Activated T-helper 2 cell treated with anti-CD3 and anti-CD28 coated beads, Interferon-gamma antibody, Interleukin-2, Interleukin-4, amounts not matched to agents 10 μg/mL and 5 μg/mL and 100 μg/mL, durations not matched to agents 14 hours and 24 hours and 36 hours (primary cell): ENCODE results near the gene PLAU. TPM values are rescaled to one million over a fixed set of nuclear protein-coding genes. Genes with fewer than 3 reads are reported as not detected.
A peak's percentile ranks its signal among the peaks of the same experiment; 100 is the strongest.
"Not testable (repeated sequence)": the region's sequence is repeated elsewhere in the genome, so short reads cannot be mapped to it uniquely, and the experiment has no call there.

Experiments used
- DNase-seq: peaks from one replicate; pipeline ENCODE4 v3.0.0; 2021; ENCODE audit warnings: low spot score
- H3K27ac Mint-ChIP-seq: one replicate; pipeline ENCODE4 v1.8.0; 2021; ENCODE audit warnings: mixed read lengths
- H3K27me3 Mint-ChIP-seq: one replicate; pipeline ENCODE4 v1.8.0; 2021; ENCODE audit warnings: low read depth, mixed read lengths
- H3K36me3 Mint-ChIP-seq: one replicate; pipeline ENCODE4 v1.8.0; 2021; ENCODE audit warnings: low read depth, mixed read lengths
- H3K4me1 Mint-ChIP-seq: one replicate; pipeline ENCODE4 v1.8.0; 2021; ENCODE audit warnings: low read depth, mixed read lengths
- H3K4me3 Mint-ChIP-seq: one replicate; pipeline ENCODE4 v1.8.0; 2021; ENCODE audit warnings: low read depth, mild to moderate bottlenecking, moderate library complexity, mixed read lengths
- H3K9me3 Mint-ChIP-seq: one replicate; pipeline ENCODE4 v1.8.0; 2021; ENCODE audit warnings: mixed read lengths
- intact Hi-C: fragments of 100-400 bp; cut with micrococcal nuclease; formaldehyde crosslinking; loops from one replicate; pipeline ENCODE4 v1.15.1; 2023
- total RNA-seq: library from RNA; stranded (reverse); gene quantifications from 2 replicates; pipeline ENCODE4 v1.2.3, GENCODE V29; 2022

Gene PLAU
- total RNA-seq, 1 donor from 2014 or later = 1.8 TPM

DNA sequence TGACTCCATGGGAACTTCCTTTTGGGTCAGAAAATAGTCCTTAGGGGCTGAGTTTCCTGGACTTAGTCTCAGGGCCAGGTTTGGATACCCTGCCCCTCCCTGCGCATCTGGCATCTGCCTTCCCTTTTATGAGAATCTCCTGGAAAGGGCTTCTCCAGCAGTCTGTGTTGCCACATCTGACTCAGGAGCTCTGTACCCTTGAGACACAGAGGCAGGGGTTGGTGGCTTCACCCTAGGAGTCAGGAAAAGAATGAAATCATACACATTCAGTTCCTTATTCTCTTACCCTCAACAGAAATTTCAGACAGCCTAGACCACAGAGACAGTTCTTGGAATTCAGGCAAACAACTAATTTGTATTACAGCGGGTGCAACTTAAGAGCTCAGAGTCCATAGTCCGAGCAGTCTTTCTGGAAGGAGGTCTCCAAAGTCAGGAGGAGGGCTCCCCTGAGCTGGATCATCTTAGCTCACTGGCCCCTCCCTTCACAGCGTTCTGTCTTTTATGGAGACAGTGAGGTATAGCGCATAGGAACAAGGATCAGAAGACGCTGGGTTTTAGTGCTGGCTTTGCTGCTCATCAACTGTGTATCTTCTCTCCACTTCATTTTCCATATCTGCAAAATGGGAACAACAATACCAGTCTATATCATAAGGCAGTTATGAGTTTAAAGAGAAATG is 3.0 kb upstream of the PLAU start:
- Mint-ChIP-seq H3K27me3 (peaks cover 5% of the 10 kb centered on the region), H3K4me3 (peak overlapping the region; percentile 58), H3K36me3 (peaks cover 3% of the 10 kb centered on the region), H3K4me1 (peaks cover 40% of the 10 kb centered on the region), H3K27ac (peak overlapping the region; percentile 59), H3K9me3 (no peaks in the 10 kb centered on the region)
- intact Hi-C loops = loop anchor here (2.0 kb wide), 2 partner anchors 19 to 49 kb away; no protein-coding TSS in a partner anchor
- DNase-seq = no peak

DNA sequence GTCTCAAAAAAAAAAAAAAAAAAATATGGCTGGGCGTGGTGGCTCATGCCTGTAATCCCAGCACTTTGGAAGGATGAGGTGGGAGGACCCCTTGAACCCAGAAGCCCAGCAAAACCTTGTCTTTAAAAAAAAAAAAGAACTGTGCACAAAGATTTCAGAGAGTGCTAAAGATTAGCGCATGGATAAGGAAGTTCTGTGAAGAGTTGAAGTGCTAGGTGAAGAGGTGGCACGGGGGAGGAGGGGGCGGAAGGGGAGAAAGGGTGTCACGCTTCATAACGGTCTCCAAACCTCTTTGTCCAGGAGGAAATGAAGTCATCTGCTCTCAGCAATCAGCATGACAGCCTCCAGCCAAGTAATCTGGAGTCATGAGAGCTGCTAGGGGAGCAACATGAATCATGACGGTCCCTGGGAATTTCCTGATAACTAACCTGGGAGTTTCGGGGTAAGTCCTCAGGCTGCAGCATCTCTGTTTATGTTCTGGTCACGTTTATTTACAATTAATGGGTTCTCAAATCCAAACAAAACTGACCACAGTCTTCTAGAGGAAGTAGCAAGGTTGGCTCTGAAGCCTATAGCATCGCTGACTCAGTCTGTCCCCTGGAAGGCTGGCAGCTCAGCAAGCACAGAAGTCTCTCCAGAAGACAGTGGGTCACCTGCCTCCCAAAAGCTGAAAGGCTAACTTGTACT is 1.9 kb upstream of the PLAU start:
- Mint-ChIP-seq H3K4me3 (peak overlapping the region; percentile 58), H3K27me3 (peaks cover 5% of the 10 kb centered on the region), H3K27ac (peak overlapping the region; percentile 73), H3K9me3 (no peaks in the 10 kb centered on the region), H3K4me1 (peaks cover 40% of the 10 kb centered on the region), H3K36me3 (peaks cover 12% of the 10 kb centered on the region)
- intact Hi-C loops = loop anchor here (1.0 to 2.0 kb wide), 3 partner anchors 13 to 48 kb away; no protein-coding TSS in a partner anchor
- DNase-seq = peak; percentile 53

DNA sequence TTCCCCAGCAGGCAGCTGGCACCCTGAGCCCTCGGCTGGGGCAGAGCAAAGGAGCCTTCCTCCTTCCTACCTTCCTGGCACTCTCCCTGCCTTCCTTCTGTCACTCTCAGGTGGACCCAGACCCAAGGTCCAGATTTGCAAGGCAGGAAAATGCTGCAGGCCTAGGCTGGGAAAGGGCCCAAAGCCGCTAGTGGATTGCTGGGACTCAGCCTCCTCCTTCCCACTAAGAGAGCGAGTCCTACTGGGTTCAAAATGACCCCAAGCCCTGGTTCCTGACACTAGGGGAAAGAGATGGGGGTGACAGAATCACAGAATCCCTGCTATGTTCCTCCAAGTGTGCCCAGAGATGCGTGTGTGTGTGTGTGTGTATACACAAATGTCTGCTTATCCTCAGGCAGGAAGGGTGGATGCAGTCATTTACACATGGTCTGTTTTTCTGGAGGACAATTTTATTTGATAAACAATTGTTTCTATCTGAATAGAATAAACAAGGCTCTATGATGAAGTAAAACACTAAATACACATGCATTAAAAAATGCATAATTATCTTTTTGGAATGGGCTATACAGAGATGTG is 1.3 kb upstream of the PLAU start:
- Mint-ChIP-seq H3K27me3 (peaks cover 6% of the 10 kb centered on the region), H3K27ac (peak overlapping the region; percentile 73), H3K4me1 (peaks cover 40% of the 10 kb centered on the region), H3K4me3 (peak overlapping the region; percentile 58), H3K36me3 (peaks cover 19% of the 10 kb centered on the region), H3K9me3 (no peaks in the 10 kb centered on the region)
- intact Hi-C loops = loop anchor here (1.0 to 2.0 kb wide), 3 partner anchors 13 to 47 kb away; no protein-coding TSS in a partner anchor
- no peak for DNase-seq

DNA sequence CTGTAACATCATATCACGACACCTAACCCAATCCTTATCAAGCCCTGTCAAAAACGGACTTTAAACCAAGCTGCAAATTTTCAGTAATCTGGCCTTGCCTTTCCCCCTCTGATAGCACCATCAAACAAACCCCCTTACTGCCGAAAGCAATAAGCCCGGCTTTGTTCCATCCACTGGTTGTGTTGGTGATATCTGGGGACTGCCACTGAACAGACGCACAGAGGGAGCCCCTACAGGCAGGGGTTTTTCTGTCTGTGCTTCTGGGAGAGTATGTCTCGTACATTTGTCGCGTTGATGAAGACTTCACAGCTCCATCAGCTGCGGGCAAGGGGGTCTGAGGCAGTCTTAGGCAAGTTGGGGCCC is 550 bp upstream of the PLAU start:
- no peak for DNase-seq
- Mint-ChIP-seq H3K4me1 (peaks cover 40% of the 10 kb centered on the region), H3K36me3 (peaks cover 26% of the 10 kb centered on the region), H3K27me3 (peaks cover 7% of the 10 kb centered on the region), H3K4me3 (peak overlapping the region; percentile 81), H3K27ac (peak overlapping the region; percentile 62), H3K9me3 (no peaks in the 10 kb centered on the region)
- intact Hi-C loops = no loop called here

DNA sequence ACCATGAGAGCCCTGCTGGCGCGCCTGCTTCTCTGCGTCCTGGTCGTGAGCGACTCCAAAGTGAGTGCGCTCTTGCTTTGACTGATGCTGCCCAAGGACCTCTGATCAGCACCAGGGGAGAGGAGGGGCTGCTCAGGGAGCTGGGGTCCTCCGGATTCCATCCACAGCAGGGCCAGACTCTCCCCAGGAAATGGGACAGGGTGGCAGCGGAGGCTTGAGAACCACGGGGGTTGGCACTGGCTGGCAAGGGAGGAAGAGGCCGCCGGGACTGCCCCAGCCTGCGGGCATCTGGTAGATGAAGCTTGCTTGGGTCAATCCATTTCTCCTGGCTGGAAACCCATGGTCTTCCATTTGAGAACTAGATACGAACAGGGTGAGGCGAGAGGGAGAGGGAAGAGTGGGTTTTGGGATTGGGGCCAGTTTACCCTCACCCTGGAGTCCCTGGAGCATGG is 647 bp downstream of the PLAU start:
- peak overlapping the region; percentile 70 for H3K27ac Mint-ChIP-seq

DNA sequence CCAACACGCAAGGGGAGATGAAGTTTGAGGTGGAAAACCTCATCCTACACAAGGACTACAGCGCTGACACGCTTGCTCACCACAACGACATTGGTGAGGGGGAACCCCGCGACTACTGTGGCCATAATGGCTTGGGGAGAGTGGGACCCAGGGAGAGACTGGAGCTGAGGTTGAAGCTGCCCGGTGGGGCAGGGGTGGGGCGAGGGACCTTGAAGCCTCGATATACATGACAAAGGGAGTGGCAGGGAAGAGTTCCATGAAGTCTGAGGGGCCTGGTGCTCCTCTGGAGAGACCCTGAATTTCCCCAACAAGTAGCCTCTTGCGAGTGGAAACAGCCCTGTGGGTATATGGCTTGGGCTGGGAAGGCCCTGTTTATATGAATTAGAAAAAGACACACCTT is 3.1 kb downstream of the PLAU start:
- Mint-ChIP-seq H3K4me3 (no peak overlapping the region), H3K27me3 (peaks cover 7% of the 10 kb centered on the region)
- intact Hi-C loops = no loop called here

More for the DNA sequence above, 647 bp downstream of the PLAU start:
- H3K9me3 Mint-ChIP-seq = no peaks in the 10 kb centered on the region
- peak overlapping the region; percentile 96 for H3K4me3 Mint-ChIP-seq
- H3K36me3 Mint-ChIP-seq = peaks cover 36% of the 10 kb centered on the region
- no peak for DNase-seq
- peaks cover 7% of the 10 kb centered on the region for H3K27me3 Mint-ChIP-seq
- intact Hi-C loops = no loop called here
- H3K4me1 Mint-ChIP-seq = peaks cover 40% of the 10 kb centered on the region

DNA sequence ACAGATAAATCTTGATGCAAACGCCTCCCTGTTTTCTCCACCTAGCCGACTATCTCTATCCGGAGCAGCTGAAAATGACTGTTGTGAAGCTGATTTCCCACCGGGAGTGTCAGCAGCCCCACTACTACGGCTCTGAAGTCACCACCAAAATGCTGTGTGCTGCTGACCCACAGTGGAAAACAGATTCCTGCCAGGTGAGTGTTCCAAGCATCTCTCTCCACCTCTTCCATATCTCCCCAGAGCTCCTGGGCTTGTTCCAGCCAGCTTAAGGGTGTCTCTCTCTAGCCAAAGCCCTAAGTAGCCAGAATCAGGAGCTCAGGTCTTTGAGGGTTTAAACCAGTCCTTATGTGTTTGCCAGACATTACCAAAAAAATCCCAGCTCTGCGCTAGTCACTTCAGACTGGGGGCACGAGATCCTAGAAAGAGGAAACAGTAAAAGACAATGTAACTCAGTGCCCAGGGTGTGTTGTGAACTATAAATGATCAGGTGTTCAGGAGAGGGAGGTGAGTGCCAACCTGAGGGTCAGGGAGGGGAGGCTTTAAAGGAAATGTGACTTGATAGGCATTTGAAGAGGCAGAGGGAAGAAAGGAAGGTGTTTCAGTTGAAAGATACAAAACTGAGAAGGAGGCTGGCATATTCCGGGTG is 4.4 kb downstream of the PLAU start:
- Mint-ChIP-seq H3K27ac (no peak overlapping the region), H3K36me3 (peaks cover 50% of the 10 kb centered on the region), H3K27me3 (peaks cover 7% of the 10 kb centered on the region), H3K4me3 (no peak overlapping the region), H3K4me1 (peaks cover 22% of the 10 kb centered on the region), H3K9me3 (peaks cover 6% of the 10 kb centered on the region)
- intact Hi-C loops = no loop called here
- no peak for DNase-seq

More for the DNA sequence above, 3.1 kb downstream of the PLAU start:
- H3K4me1 Mint-ChIP-seq = peaks cover 28% of the 10 kb centered on the region
- peaks cover 50% of the 10 kb centered on the region for H3K36me3 Mint-ChIP-seq
- peaks cover 6% of the 10 kb centered on the region for H3K9me3 Mint-ChIP-seq
- DNase-seq = no peak
- H3K27ac Mint-ChIP-seq = no peak overlapping the region

DNA sequence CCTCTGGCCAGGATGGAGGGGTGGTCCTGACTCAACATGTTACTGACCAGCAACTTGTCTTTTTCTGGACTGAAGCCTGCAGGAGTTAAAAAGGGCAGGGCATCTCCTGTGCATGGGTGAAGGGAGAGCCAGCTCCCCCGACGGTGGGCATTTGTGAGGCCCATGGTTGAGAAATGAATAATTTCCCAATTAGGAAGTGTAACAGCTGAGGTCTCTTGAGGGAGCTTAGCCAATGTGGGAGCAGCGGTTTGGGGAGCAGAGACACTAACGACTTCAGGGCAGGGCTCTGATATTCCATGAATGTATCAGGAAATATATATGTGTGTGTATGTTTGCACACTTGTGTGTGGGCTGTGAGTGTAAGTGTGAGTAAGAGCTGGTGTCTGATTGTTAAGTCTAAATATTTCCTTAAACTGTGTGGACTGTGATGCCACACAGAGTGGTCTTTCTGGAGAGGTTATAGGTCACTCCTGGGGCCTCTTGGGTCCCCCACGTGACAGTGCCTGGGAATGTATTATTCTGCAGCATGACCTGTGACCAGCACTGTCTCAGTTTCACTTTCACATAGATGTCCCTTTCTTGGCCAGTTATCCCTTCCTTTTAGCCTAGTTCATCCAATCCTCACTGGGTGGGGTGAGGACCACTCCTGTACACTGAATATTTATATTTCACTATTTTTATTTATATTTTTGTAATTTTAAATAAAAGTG is 6.0 kb downstream of the PLAU start:
- H3K4me3 Mint-ChIP-seq = no peak overlapping the region
- no peak overlapping the region for H3K27ac Mint-ChIP-seq
- peaks cover 4% of the 10 kb centered on the region for H3K27me3 Mint-ChIP-seq
- H3K36me3 Mint-ChIP-seq = peaks cover 50% of the 10 kb centered on the region
- DNase-seq = no peak
- H3K9me3 Mint-ChIP-seq = peaks cover 6% of the 10 kb centered on the region
- H3K4me1 Mint-ChIP-seq = peaks cover 19% of the 10 kb centered on the region
- intact Hi-C loops = no loop called here

DNA sequence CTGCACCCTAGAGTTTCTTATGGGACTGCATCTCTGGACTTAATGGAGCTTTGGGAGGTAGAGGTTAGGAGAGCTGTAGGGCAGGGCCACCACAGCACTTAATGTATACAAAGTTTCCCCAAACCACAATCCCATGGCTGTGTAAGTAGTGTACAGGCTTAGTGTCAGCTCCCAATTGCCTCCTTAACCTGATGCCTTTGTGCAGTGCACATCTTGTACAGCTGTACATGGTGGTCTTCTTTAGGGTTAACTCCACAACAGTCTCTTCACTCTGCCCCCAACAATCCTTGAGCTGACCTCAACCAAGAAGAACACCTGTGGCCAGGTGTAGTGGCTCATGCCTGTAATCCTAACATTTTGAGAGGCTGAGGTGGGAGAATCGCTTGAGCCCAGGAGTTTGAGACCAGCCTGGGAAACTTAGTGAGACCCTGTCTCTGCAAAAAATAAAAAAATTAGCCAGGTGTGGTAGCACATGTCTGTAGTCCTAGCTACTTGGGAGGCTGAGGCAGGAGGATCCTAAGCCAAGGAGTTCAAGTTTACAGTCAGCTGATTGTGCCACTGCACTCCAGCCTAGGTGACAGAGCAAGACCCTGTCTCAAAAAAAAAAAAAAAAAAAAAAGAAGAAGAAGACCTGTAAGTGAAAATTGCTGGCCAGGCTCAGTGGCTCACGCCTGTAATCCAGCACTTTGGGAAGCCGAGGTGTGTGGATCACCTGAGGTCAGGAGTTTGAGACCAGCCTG is 6.8 kb downstream of the PLAU start:
- H3K4me1 Mint-ChIP-seq = peaks cover 25% of the 10 kb centered on the region
- H3K9me3 Mint-ChIP-seq = peaks cover 6% of the 10 kb centered on the region
- peaks cover 49% of the 10 kb centered on the region for H3K36me3 Mint-ChIP-seq
- H3K4me3 Mint-ChIP-seq = no peak overlapping the region
- no peak overlapping the region for H3K27ac Mint-ChIP-seq
- peaks cover 4% of the 10 kb centered on the region for H3K27me3 Mint-ChIP-seq
- no peak for DNase-seq
- intact Hi-C loops = no loop called here

DNA sequence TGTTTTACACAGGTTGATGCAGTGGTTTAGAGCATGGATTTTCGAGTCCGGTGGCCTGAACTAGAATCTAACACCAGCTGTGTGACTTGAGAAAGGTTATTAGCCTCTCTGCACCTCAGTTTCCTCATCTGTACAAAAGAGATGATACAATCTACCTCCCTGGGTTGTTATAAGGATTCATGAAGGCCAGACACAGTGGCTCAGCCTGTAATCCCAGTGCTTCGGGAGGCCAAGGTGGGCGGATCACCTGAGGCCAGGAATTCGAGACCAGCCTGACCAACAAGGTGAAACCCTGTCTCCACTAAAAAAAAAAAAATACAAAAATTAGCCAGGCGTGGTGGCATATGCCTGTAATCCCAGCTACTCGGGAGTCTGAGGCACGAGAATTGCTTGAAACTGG is 8.5 kb downstream of the PLAU start:
- DNase-seq, H3K27ac Mint-ChIP-seq, H3K4me3 Mint-ChIP-seq, intact Hi-C loops, H3K9me3 Mint-ChIP-seq: not testable (repeated sequence)
- peaks cover 28% of the 10 kb centered on the region for H3K4me1 Mint-ChIP-seq
- H3K36me3 Mint-ChIP-seq = peaks cover 32% of the 10 kb centered on the region
- H3K27me3 Mint-ChIP-seq = peaks cover 10% of the 10 kb centered on the region

DNA sequence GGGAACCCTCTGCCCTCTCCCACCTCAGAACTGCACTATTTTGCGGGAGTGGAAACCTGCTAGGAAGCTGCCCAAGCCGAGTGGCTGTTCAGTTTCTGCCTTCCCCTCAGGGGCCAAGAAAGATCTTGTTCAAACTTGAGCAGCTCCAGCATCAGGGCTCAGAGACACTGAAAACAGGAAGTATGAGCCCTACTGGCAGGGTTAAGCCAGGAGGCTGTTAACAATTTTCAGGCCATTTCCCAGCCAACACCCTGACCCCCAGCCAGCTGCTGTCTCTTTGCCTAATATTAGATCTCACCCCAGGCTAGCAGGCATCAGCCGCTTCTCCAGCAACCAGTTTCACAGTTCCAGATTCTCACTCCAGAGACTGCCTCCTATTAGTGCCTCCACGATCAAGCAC is 9.2 kb downstream of the PLAU start:
- DNase-seq = no peak
- H3K4me3 Mint-ChIP-seq = no peak overlapping the region
- H3K27ac Mint-ChIP-seq = no peak overlapping the region

More for the DNA sequence above, 9.2 kb downstream of the PLAU start:
- intact Hi-C loops = loop anchor here (5.0 kb wide), 1 partner anchor 33 kb away; no protein-coding TSS in a partner anchor
- Mint-ChIP-seq H3K36me3 (peaks cover 26% of the 10 kb centered on the region), H3K9me3 (peaks cover 6% of the 10 kb centered on the region), H3K4me1 (peaks cover 31% of the 10 kb centered on the region), H3K27me3 (peaks cover 14% of the 10 kb centered on the region)
